GM12878 (cell line): ENCODE results near the gene HDDC3. TPM values are rescaled to one million over a fixed set of nuclear protein-coding genes. Genes with fewer than 3 reads are reported as not detected.

ENCODE experiments used
- CBFB ChIP-seq: IDR thresholded peaks from 2 replicates; pipeline ENCODE4 v1.6.1; 2016; ENCODE audit warnings: antibody characterized with exemption, low read depth
- CBX5 ChIP-seq: sonication (generic); IDR thresholded peaks from 2 replicates; pipeline ENCODE4 v1.6.1; 2016; ENCODE audit warnings: low read depth, moderate library complexity, mild to moderate bottlenecking, inconsistent platforms
- CEBPB ChIP-seq, 2 experiments: fragments of 150-350 bp in 1 of 2; IDR thresholded peaks; 2 replicates each; pipeline ENCODE4 v1.6.1; 2012 to 2014; ENCODE audit warnings: low read depth in 2 of 2, low read length in 2 of 2, borderline replicate concordance in 1 of 2, inconsistent platforms in 1 of 2
- CTCF ChIP-seq, 3 experiments: IDR thresholded peaks in 2 of 3; conservative IDR thresholded peaks in 1 of 3; 2 replicates each; pipeline ENCODE4 v1.5.1; 2011; ENCODE audit warnings: low read depth in 3 of 3, low read length in 3 of 3, mild to moderate bottlenecking in 3 of 3, control low read depth in 2 of 3, moderate library complexity in 2 of 3, inconsistent platforms in 1 of 3, mixed read lengths in 1 of 3; ENCODE audit not compliant: control insufficient read depth in 2 of 3, insufficient read depth in 1 of 3; ENCODE audit errors: extremely low read depth in 1 of 3
- DPF2 ChIP-seq: fragments of 450-650 bp; IDR thresholded peaks from 2 replicates; pipeline ENCODE4 v1.6.1; 2017; ENCODE audit warnings: mild to moderate bottlenecking
- ETV6 ChIP-seq, 2 experiments: fragments of 450-650 bp in 1 of 2; IDR thresholded peaks in 1 of 2; conservative IDR thresholded peaks in 1 of 2; 2 replicates each; pipeline ENCODE4 v1.6.1; 2014; ENCODE audit warnings: antibody characterized with exemption in 1 of 2, borderline replicate concordance in 1 of 2, low read depth in 1 of 2, mild to moderate bottlenecking in 1 of 2, moderate library complexity in 1 of 2
- IKZF1 ChIP-seq: fragments of 450-650 bp; conservative IDR thresholded peaks from 2 replicates; pipeline ENCODE4 v1.6.1; 2017; ENCODE audit warnings: antibody characterized with exemption, mild to moderate bottlenecking
- IRF4 ChIP-seq: IDR thresholded peaks from 2 replicates; pipeline ENCODE4 v1.6.1; 2011; ENCODE audit warnings: low read depth, low read length
- MTA2 ChIP-seq: fragments of 450-650 bp; IDR thresholded peaks from 2 replicates; pipeline ENCODE4 v1.6.1; 2016; ENCODE audit warnings: low read depth, mild to moderate bottlenecking, moderate library complexity
- MYB ChIP-seq: fragments of 150-350 bp; IDR thresholded peaks from 2 replicates; pipeline ENCODE4 v1.6.1; 2014; ENCODE audit warnings: mild to moderate bottlenecking, low read depth, low read length, borderline replicate concordance
- PKNOX1 ChIP-seq: fragments of 450-650 bp; IDR thresholded peaks from 2 replicates; pipeline ENCODE4 v1.6.1; 2016; ENCODE audit warnings: mild to moderate bottlenecking
- RAD21 ChIP-seq: IDR thresholded peaks from 2 replicates; pipeline ENCODE4 v1.6.1; 2011; ENCODE audit warnings: mild to moderate bottlenecking, low read depth, low read length, moderate library complexity; ENCODE audit not compliant: insufficient read depth
- RELB ChIP-seq: fragments of 450-650 bp; IDR thresholded peaks from 2 replicates; pipeline ENCODE4 v1.6.1; 2017; ENCODE audit warnings: low read depth, mild to moderate bottlenecking, moderate library complexity
- SPI1 ChIP-seq: IDR thresholded peaks from 2 replicates; pipeline ENCODE4 v1.6.1; 2011; ENCODE audit warnings: low read depth, mild to moderate bottlenecking, low read length, moderate library complexity, borderline replicate concordance; ENCODE audit not compliant: insufficient read depth
- YY1 ChIP-seq: IDR thresholded peaks from 2 replicates; pipeline ENCODE4 v1.6.1; 2011; ENCODE audit warnings: low read depth, mild to moderate bottlenecking, low read length
- ZNF207 ChIP-seq: fragments of 450-650 bp; IDR thresholded peaks from 2 replicates; pipeline ENCODE4 v1.6.1; 2014; ENCODE audit warnings: antibody characterized with exemption, mild to moderate bottlenecking, borderline replicate concordance
- ZNF592 ChIP-seq: fragments of 450-650 bp; IDR thresholded peaks from 2 replicates; pipeline ENCODE4 v1.6.1; 2017; ENCODE audit warnings: mild to moderate bottlenecking, moderate library complexity
- ZNF622 ChIP-seq: fragments of 450-650 bp; IDR thresholded peaks from 2 replicates; pipeline ENCODE4 v1.6.1; 2017; ENCODE audit warnings: mild to moderate bottlenecking, inconsistent platforms
- polyA plus RNA-seq, 11 experiments: library from polyadenylated mRNA; depleted of rRNA in 4 of 11; unstranded in 6 of 11; stranded (reverse) in 5 of 11; fragments of >200 nt; fragmentation: Nextera tagmentation in 4 of 11; fragmentation: Illumina TruSeq in 1 of 11; extraction: Ambion mirVana in 4 of 11; extraction: Trizol in 1 of 11; gene quantifications; 1 replicate in 1 of 11; 2 replicates in 10 of 11; pipeline versions ENCODE4 v1.2.1 to v1.2.3, GENCODE V29; 2011 to 2016; ENCODE audit warnings: inconsistent platforms in 2 of 11, missing spikeins in 2 of 11, low read depth in 1 of 11
- total RNA-seq, 4 experiments: library from RNA; depleted of rRNA in 3 of 4; stranded (reverse); fragments of >200 nt in 3 of 4; fragmentation: Illumina TruSeq in 1 of 4; extraction: Trizol in 1 of 4; gene quantifications; 2 replicates each; pipeline versions ENCODE4 v1.2.1 to v1.2.3, GENCODE V29; 2013 to 2021

The HDDC3 gene
- total and polyA plus RNA-seq, 10 of the 15 experiments (the other 5 are each of a cell fraction or from before 2014, with no cell fraction given) = 5.6 to 39.5 (median 23.0) TPM

GRCh38 chr15:90981681-90982080, 49.3 kb upstream of the HDDC3 start (continued):
- TF ChIP-seq RELB (0 out of 2 replicates have a peak, but pooled peaks have one; percentile 33), SPI1 (peak; percentile 97), ZNF622 (no peak), ZNF207 (no peak), ZNF592 (no peak), IKZF1 (0 out of 2 replicates have a peak, but pooled peaks have one; percentile 9), RAD21 (0 out of 2 replicates have a peak, but pooled peaks have one; percentile 20), CEBPB (IDR thresholded peaks at IDR 0.05; ENCODE audit: borderline replicate concordance in 1 of 2, low read depth in 2 of 2, low read length in 2 of 2) (no peak), DPF2 (0 out of 2 replicates have a peak, but pooled peaks have one; percentile 39), MTA2 (0 out of 2 replicates have a peak, but pooled peaks have one; percentile 14), CBFB (no peak), CBX5 (no peak), PKNOX1 (peak; percentile 61), IRF4 (peak; percentile 77), MYB (no peak), ETV6 (conservative IDR thresholded peaks at IDR 0.05 in 1 of 2, IDR thresholded peaks at IDR 0.05 in 1 of 2; ENCODE audit: borderline replicate concordance in 1 of 2, low read depth in 1 of 2) (peak in 1 of 2 experiments; percentile 13; a peak in 1 of 4 replicates), YY1 (peak; percentile 69), CTCF (IDR thresholded peaks at IDR 0.05 in 2 of 3, conservative IDR thresholded peaks at IDR 0.05 in 1 of 3; ENCODE audit: control insufficient read depth in 2 of 3, extremely low read depth in 1 of 3, insufficient read depth in 1 of 3, low read depth in 3 of 3, low read length in 3 of 3) (peak in 2 of 3 experiments; percentile 7 to 25; a peak in 2 of 6 replicates)
